NT2/D1 (cell line): Measurements from ENCODE around the gene TEAD1.

Experiments
- YY1 ChIP-seq: IDR thresholded peaks from 2 replicates; pipeline ENCODE4 v1.6.1; 2011; ENCODE audit not compliant: insufficient read length, insufficient read depth
- ZNF274 ChIP-seq: IDR thresholded peaks from 2 replicates; pipeline ENCODE4 v1.6.1; 2011; ENCODE audit warnings: mild to moderate bottlenecking, low read depth, low read length

GRCh38 chr11:12865863-12866595 is 191.8 kb downstream of the TEAD1 start:
- TF ChIP-seq YY1 = no peak
- no peak for TF ChIP-seq ZNF274
